T-cell (primary cell): Measurements from ENCODE around the gene INTS11. TPM values are rescaled to one million over a fixed set of nuclear protein-coding genes. Genes with fewer than 3 reads are reported as not detected.
A peak's percentile ranks its signal among the peaks of the same experiment; 100 is the strongest.

Source experiments
- ATAC-seq, 4 experiments: fragments of 200-7000 bp in 3 of 4; fragments of 150-1000 bp in 1 of 4; cut with Tn5 transposase; replicated peaks in 1 of 4; 1 replicate in 3 of 4; 2 replicates in 1 of 4; pipeline ENCODE4 v1.10.0; 2021; ENCODE audit warnings: moderate library complexity in 3 of 4, mild to moderate bottlenecking in 2 of 4, moderate number of reproducible peaks in 1 of 4
- CTCF ChIA-PET, 2 donors: fragments of 300-600 bp; sonication (Branson Sonifier 250); formaldehyde crosslinking; loops; one replicate each; lab custom pipeline; 2022; ENCODE audit warnings: antibody characterized with exemption in 2 of 2; lab: Charles Lee
- POLR2A ChIA-PET, 2 donors: fragments of 300-600 bp; sonication (Branson Sonifier 250); formaldehyde crosslinking; loops; one replicate each; lab custom pipeline; 2022; ENCODE audit warnings: antibody characterized with exemption in 2 of 2; lab: Charles Lee
- DNase-seq, 35 experiments: peaks; one replicate each; pipeline versions ENCODE4 v3.0.0 to v3.0.0-alpha.2; 2013 to 2023
- H3K27ac ChIP-seq: one replicate; pipeline ENCODE4 v1.5.1; 2013; ENCODE audit warnings: low read length
- H3K27me3 ChIP-seq, 2 experiments: replicated peaks in 1 of 2; 1 replicate in 1 of 2; 2 replicates in 1 of 2; pipeline versions ENCODE4 v1.6.1 to v1.7.0; 2013; ENCODE audit warnings: low read length in 1 of 2, mixed read lengths in 1 of 2; ENCODE audit not compliant: control insufficient read depth in 2 of 2, insufficient read depth in 2 of 2; ENCODE audit errors: extremely low read depth in 1 of 2
- H3K36me3 ChIP-seq, 2 donors: 1 replicate in 1 of 2; 2 replicates in 1 of 2; pipeline versions ENCODE4 v1.6.1 to v1.7.0; 2013; ENCODE audit warnings: low read length in 1 of 2; ENCODE audit not compliant: control insufficient read depth in 2 of 2, insufficient read depth in 1 of 2; ENCODE audit errors: extremely low read depth in 1 of 2
- H3K4me1 ChIP-seq, 2 experiments: 1 replicate in 1 of 2; 2 replicates in 1 of 2; pipeline versions ENCODE4 v1.6.1 to v1.7.0; 2013; ENCODE audit warnings: low read length in 2 of 2, mixed read lengths in 1 of 2; ENCODE audit not compliant: insufficient read depth in 2 of 2, control insufficient read depth in 1 of 2; ENCODE audit errors: extremely low read depth in 1 of 2
- H3K4me3 ChIP-seq, 2 donors: 1 replicate in 1 of 2; 2 replicates in 1 of 2; pipeline versions ENCODE4 v1.5.1 to v1.7.0; 2013; ENCODE audit warnings: mild to moderate bottlenecking in 2 of 2, low read length in 1 of 2, moderate library complexity in 1 of 2; ENCODE audit not compliant: control insufficient read depth in 1 of 2; ENCODE audit errors: extremely low read depth in 1 of 2
- H3K9me3 ChIP-seq: 2 replicates; pipeline ENCODE4 v1.7.0; 2013
- H3K27ac Mint-ChIP-seq, 2 donors: one replicate each; pipeline ENCODE4 v1.8.0; 2020 to 2021; ENCODE audit warnings: mild to moderate bottlenecking in 2 of 2, mixed read lengths in 2 of 2
- H3K27me3 Mint-ChIP-seq, 2 donors: one replicate each; pipeline ENCODE4 v1.8.0; 2021 to 2022; ENCODE audit warnings: mixed read lengths in 2 of 2
- H3K36me3 Mint-ChIP-seq: one replicate; pipeline ENCODE4 v1.8.0; 2021; ENCODE audit warnings: mixed read lengths
- H3K4me1 Mint-ChIP-seq, 3 donors: one replicate each; pipeline ENCODE4 v1.8.0; 2020 to 2022; ENCODE audit warnings: mixed read lengths in 3 of 3, mild to moderate bottlenecking in 1 of 3
- H3K4me3 Mint-ChIP-seq, 3 donors: one replicate each; pipeline ENCODE4 v1.8.0; 2020 to 2022; ENCODE audit warnings: mild to moderate bottlenecking in 3 of 3, mixed read lengths in 3 of 3, moderate library complexity in 3 of 3
- H3K9me3 Mint-ChIP-seq, 3 donors: one replicate each; pipeline ENCODE4 v1.8.0; 2020 to 2022; ENCODE audit warnings: mixed read lengths in 3 of 3
- WGBS: methylation state at CpG from one replicate; pipeline ENCODE4 v1.1.5; 2013; ENCODE audit warnings: missing lambda C conversion rate; ENCODE audit not compliant: insufficient coverage; 5-methylcytosine and 5-hydroxymethylcytosine counted together
- total RNA-seq, 35 experiments: library from RNA in 6 of 35; stranded (reverse) in 6 of 35; fragments of 120-200 nt in 1 of 35; gene quantifications; one replicate each; pipeline versions ENCODE4 v1.2.1 to v1.2.4 and lab custom pipeline; 2013 to 2026

Gene INTS11
- total RNA-seq, 5 donors from 2014 or later (not counting 1 experiment from before 2014, with no cell fraction given) = 161 to 200 (median 182) TPM

DNA sequence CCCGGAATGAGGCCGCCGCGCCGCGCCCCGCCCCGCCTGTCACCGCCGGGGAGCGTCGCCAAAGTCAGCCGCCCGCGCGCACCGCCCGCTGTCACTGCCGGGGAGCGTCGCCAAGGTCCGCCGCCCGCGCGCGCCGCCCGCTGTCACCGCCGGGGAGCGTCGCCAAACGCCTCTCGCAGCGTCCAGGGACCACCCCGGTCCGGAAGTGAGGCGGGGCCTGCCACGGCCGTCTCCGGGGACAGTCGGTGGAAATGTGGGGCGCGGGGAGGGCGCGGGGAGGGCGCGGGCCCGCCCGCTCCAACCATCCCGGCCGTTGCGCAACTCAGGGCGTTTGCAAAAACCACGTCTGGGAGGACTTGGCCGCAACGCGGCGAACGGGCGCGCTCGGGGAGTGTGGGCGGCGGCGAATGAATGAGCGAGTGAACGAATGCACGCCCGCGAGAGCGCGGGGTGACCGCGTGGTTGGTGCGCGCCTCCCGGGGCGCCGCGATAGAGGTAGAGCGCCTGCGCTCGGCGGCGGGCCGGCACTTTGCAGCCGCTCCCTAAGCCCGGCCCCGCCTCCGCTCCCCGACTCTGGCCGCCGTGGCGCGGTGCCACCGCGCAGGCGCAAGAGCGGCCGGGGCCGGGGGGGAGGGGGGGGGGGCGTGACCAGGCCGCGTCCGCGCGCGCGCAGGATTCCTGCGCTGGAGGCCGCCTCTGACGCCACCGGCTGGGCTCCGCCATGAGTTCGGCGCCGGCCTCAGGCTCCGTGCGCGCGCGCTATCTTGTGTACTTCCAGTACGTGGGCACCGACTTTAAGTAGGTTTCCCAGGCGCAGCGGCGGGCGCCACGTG lies 16.3 kb downstream of the INTS11 start, which contains the start of the genes ACAP3 and PUSL1:
Gene ACAP3 (minus strand): TSS at position 8 of the 833 bp plus-strand sequence. CDS start 115 bp downstream, outside the sequence.
Gene PUSL1 (plus strand): TSS at position 675 of the 833 bp plus-strand sequence. CDS start 47 bp downstream, at position 722.
- CTCF ChIA-PET = no interaction called here
- H3K4me3 ChIP-seq = peak within 1 kb of the TSS; percentile 69 to 75
- ATAC-seq = peak; percentile 72 to 79 (median 75)
- 1% methylated on average over 96 of the region's 131 CpGs for WGBS
- peak; percentile 80 to 95 (median 87) for DNase-seq
- H3K9me3 ChIP-seq = no peaks in the 10 kb centered on the region
- H3K4me3 Mint-ChIP-seq = peak within 1 kb of the TSS; percentile 80 to 88 (median 86)
- H3K4me1 Mint-ChIP-seq = peaks cover 21 to 31% (median 24%) of the 10 kb centered on the region in 3 donors
- H3K36me3 Mint-ChIP-seq = no peaks in the 10 kb centered on the region
- peak within 1 kb of the TSS; percentile 74 for H3K27ac ChIP-seq
- H3K27me3 Mint-ChIP-seq = no peaks in the 10 kb centered on the region
- H3K36me3 ChIP-seq = peaks cover 9 to 21% of the 10 kb centered on the region in 2 donors
- H3K27me3 ChIP-seq = no peaks in the 10 kb centered on the region
- POLR2A ChIA-PET = no interaction called here
- no peaks in the 10 kb centered on the region for H3K9me3 Mint-ChIP-seq
- H3K4me1 ChIP-seq = peaks cover 22 to 50% of the 10 kb centered on the region in 2 experiments
- H3K27ac Mint-ChIP-seq = peak within 1 kb of the TSS; percentile 83 to 91

DNA sequence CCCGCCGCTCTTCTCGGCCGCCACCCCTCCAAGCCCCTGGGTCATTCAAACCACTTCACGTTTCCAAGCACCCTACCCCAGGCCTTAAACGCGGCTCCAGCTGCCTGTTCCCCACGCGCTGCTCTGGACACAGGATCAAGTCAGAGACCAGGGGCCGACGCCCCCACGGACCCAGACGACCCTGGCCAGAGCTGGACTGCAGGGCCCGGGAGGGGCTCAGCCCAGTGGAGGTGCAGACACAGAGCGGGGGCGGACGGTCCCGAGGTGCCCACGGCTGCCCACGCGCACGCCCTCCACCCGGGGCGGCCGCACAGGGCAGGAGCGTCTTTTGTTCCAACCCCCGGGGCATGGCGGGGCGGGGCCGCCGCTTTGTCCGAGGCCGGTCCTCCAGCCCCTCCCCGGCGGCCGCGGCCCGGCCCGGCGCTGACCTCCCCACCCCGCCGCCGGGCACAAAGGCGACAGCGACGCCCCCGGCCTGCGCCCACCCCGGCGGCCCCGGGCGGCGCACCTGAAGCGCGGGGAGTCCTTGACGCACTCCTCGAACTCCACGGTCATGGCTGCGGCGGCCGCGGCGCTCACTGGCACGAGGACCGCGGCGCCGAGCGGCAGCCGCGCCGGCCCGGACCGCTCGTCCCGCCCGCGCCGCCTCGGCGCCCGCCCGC lies 17.1 kb downstream of the INTS11 start:
- Mint-ChIP-seq H3K27me3 (no peaks in the 10 kb centered on the region), H3K9me3 (no peaks in the 10 kb centered on the region), H3K27ac (peak overlapping the region; percentile 69 to 78), H3K36me3 (no peaks in the 10 kb centered on the region), H3K4me1 (peaks cover 21 to 31% (median 24%) of the 10 kb centered on the region in 3 donors), H3K4me3 (peak overlapping the region; percentile 80 to 88 (median 86))
- ChIA-PET CTCF (no interaction called here), POLR2A (no interaction called here)
- no peak overlapping the region for H3K27ac ChIP-seq
- no peaks in the 10 kb centered on the region for H3K9me3 ChIP-seq
- peak overlapping the region; percentile 64 to 69 for H3K4me3 ChIP-seq
- WGBS = 2% methylated on average over 81 of the region's 83 CpGs
- no peak for ATAC-seq
- peaks cover 5 to 14% of the 10 kb centered on the region in 2 donors for H3K36me3 ChIP-seq
- H3K27me3 ChIP-seq = no peaks in the 10 kb centered on the region
- DNase-seq = peak in 1 of 35 experiments; percentile 32
- H3K4me1 ChIP-seq = peaks cover 22 to 50% of the 10 kb centered on the region in 2 experiments

DNA sequence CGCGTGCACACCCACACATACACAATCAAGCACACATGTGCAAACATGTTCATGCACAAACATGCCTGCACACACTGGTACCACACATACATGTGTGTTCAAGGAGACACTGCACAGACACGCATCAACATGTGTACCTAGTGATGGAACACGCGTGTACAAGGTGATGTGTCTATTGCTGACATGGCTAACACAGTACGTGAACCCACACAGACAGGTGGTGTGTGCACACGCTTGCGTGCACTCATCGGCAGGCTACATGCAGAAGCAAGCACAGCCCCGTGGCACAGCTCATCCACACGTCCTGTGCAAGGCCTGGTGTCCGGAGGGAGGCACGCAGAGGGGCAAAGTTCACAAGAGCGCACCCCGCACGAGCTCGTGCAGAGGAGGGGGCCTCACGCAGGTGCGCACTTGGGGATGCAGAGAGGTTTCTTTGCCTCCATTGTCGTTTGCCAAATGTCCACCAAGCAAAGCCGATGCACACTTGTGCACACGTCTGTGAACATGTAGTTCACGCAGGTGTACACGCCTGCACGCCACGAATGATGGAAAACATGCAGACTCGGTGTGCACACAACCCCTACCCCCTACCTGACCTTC lies 17.7 kb downstream of the INTS11 start:
- peak overlapping the region; percentile 80 to 88 (median 86) for H3K4me3 Mint-ChIP-seq
- peak overlapping the region; percentile 64 to 69 for H3K4me3 ChIP-seq
- no peaks in the 10 kb centered on the region for H3K27me3 ChIP-seq
- peaks cover 22 to 50% of the 10 kb centered on the region in 2 experiments for H3K4me1 ChIP-seq
- H3K36me3 ChIP-seq = peaks cover 2 to 9% of the 10 kb centered on the region in 2 donors
- DNase-seq = peak in 1 of 35 experiments; percentile 34
- POLR2A ChIA-PET = no interaction called here
- no peaks in the 10 kb centered on the region for H3K9me3 ChIP-seq
- no peaks in the 10 kb centered on the region for H3K36me3 Mint-ChIP-seq
- CTCF ChIA-PET = no interaction called here
- 69% methylated on average over 25 of the region's 27 CpGs for WGBS
- H3K27ac ChIP-seq = no peak overlapping the region
- peaks cover 21 to 31% (median 24%) of the 10 kb centered on the region in 3 donors for H3K4me1 Mint-ChIP-seq
- no peaks in the 10 kb centered on the region for H3K9me3 Mint-ChIP-seq
- H3K27me3 Mint-ChIP-seq = no peaks in the 10 kb centered on the region
- no peak for ATAC-seq
- peak overlapping the region; percentile 69 to 78 for H3K27ac Mint-ChIP-seq

DNA sequence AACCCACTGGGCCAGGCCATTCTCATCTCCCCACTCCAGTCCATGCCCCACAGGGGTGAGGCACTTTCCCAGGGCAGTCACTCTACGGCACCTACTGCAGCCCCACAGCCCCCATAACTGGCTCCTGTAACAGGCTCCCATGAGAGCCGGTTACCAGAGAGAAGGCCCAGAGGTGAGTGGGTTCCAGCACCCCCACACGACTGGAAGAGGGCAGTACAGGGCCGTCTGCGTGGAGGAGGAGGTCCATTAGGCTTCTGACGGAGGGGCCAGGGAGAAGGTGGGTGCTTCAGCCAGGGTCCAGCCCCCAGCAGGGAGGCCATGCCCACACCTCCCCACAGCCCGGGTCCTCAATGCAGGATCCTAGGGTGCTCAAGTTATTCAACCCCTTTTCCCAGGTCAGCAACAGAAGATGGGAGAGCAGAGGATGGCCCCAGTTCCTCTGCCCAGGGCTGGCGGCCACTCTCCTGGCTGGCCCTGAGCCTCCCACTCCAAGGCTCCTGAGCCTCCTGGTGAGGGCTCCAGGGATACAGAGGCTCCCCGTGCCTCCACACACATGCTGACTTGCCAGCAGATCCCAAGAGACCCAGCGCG lies 18.3 kb downstream of the INTS11 start:
- POLR2A ChIA-PET = no interaction called here
- 69% methylated on average over 8 of the region's 11 CpGs for WGBS

DNA sequence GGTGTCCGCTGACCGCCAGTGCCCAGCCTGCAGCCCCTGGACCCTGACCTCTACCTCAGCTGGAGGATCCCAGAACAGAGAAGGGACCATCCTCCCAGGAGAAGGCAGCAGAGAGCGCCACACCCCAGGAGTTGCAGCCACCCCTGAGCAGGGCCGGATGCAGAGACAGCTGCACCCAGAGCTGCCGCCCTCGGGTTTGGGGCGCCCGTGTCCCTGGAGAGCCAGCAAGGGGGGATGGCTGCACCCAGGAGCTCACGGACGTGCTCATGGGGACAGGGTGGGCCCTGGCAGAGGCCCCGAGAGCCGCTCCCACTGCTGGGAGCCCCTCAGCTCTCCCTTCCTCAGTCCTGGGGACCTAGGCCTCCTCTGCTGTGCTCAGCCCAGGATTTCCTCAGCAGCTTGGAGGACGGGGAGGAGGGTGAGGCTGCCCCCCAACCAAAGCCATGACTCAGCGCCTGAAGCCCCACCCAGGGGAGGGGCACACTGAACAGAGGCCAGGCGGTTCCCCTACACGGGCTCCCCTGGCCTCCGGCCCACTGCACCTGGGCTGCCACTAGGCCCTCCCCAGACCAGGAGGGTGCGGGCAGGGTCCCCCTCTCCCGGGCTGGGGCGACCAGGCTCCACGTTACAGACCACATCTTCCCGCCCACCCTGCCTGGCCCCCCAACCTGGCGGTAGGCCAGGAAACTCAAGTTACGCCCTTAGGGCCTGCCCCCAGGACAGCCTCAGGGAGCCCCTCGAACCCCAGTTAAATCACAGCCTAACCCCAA lies 19.0 kb downstream of the INTS11 start:
- Mint-ChIP-seq H3K27ac (peak overlapping the region; percentile 69 to 78), H3K36me3 (no peaks in the 10 kb centered on the region), H3K4me3 (peak overlapping the region; percentile 80 to 88 (median 86)), H3K9me3 (no peaks in the 10 kb centered on the region), H3K4me1 (peaks cover 21 to 29% (median 24%) of the 10 kb centered on the region in 3 donors), H3K27me3 (no peaks in the 10 kb centered on the region)
- Histone ChIP-seq H3K9me3 (no peaks in the 10 kb centered on the region), H3K27me3 (no peaks in the 10 kb centered on the region), H3K27ac (peak overlapping the region; percentile 47), H3K4me3 (peak overlapping the region; percentile 64 to 69), H3K4me1 (peaks cover 22 to 50% of the 10 kb centered on the region in 2 experiments), H3K36me3 (peaks cover 0 to 2% of the 10 kb centered on the region in 2 donors)
- DNase-seq = peak; percentile 32 to 81 (median 59)
- 30% methylated on average over 24 of the region's 25 CpGs for WGBS
- ChIA-PET POLR2A (no interaction called here), CTCF (interaction anchor here in 1 of 2 donors (1.0 kb wide), 1 partner anchor 66 kb away, joined by 3 read pairs; no protein-coding TSS in a partner anchor)
- peak; percentile 24 to 54 (median 46) for ATAC-seq

More for the DNA sequence above, 18.3 kb downstream of the INTS11 start:
- ATAC-seq = no peak
- DNase-seq = peak in 1 of 35 experiments; percentile 32
- peaks cover 2 to 3% of the 10 kb centered on the region in 2 donors for H3K36me3 ChIP-seq
- H3K27ac ChIP-seq = peak overlapping the region; percentile 47
- H3K9me3 ChIP-seq = no peaks in the 10 kb centered on the region
- CTCF ChIA-PET = no interaction called here
- H3K36me3 Mint-ChIP-seq = no peaks in the 10 kb centered on the region
- H3K4me3 ChIP-seq = peak overlapping the region; percentile 64 to 69
- H3K4me1 ChIP-seq = peaks cover 22 to 50% of the 10 kb centered on the region in 2 experiments
- no peaks in the 10 kb centered on the region for H3K27me3 ChIP-seq
- peaks cover 21 to 31% (median 24%) of the 10 kb centered on the region in 3 donors for H3K4me1 Mint-ChIP-seq
- peak overlapping the region; percentile 80 to 88 (median 86) for H3K4me3 Mint-ChIP-seq
- H3K9me3 Mint-ChIP-seq = no peaks in the 10 kb centered on the region
- H3K27me3 Mint-ChIP-seq = no peaks in the 10 kb centered on the region
- H3K27ac Mint-ChIP-seq = peak overlapping the region; percentile 69 to 78
